ENCODE measurements around the gene TRAM2. TPM values are rescaled to one million over a fixed set of nuclear protein-coding genes. Genes with fewer than 3 reads are reported as not detected.

The TRAM2 gene
- total and polyA plus RNA-seq, 2 of the 13 experiments (the other 11 are each of a cell fraction or from before 2014, with no cell fraction given), result 49.1 to 72.5 TPM

GRCh38 chr6:52605610-52606185, 28.8 kb upstream of the TRAM2 start (continued):
- TF ChIP-seq AKNA (CRISPR knock-in tag; IDR thresholded peaks at IDR 0.05; ENCODE audit: borderline replicate concordance) (no peak), ZNF543 (CRISPR knock-in tag; IDR thresholded peaks at IDR 0.05) (no peak), GZF1 (CRISPR knock-in tag; IDR thresholded peaks at IDR 0.05) (no peak), NONO (IDR thresholded peaks at IDR 0.05) (no peak), NONO (CRISPR knock-in tag; conservative IDR thresholded peaks at IDR 0.05) (no peak), ZNF512B (CRISPR knock-in tag; IDR thresholded peaks at IDR 0.05; ENCODE audit: borderline replicate concordance) (no peak), NFKB2 (CRISPR knock-in tag; IDR thresholded peaks at IDR 0.05; ENCODE audit: borderline replicate concordance) (no peak)

Data from HepG2 (cell line).